Calu3 (cell line): Measurements from ENCODE around the gene GPR89A. TPM values are rescaled to one million over a fixed set of nuclear protein-coding genes. Genes with fewer than 3 reads are reported as not detected.
"Not testable (repeated sequence)": the region's sequence is repeated elsewhere in the genome, so short reads cannot be mapped to it uniquely, and the experiment has no call there.

Experiments
- BruUV-seq: library from RNA; stranded (reverse); fragments of 400-500 nt; replicated peaks from 2 replicates; lab custom pipeline; 2021; lab: Mats Ljungman, UMichigan
- CTCF ChIA-PET: fragments of 300-600 bp; sonication (Branson Sonifier 250); formaldehyde crosslinking; loops from one replicate; lab custom pipeline; 2022; ENCODE audit warnings: antibody characterized with exemption; lab: Charles Lee
- DNase-seq: peaks from one replicate; pipeline ENCODE4 v3.0.0; 2022
- H3K27ac Mint-ChIP-seq: one replicate; pipeline ENCODE4 v1.8.0; 2022; ENCODE audit warnings: mixed read lengths; ENCODE audit not compliant: unreplicated experiment
- H3K27me3 Mint-ChIP-seq: one replicate; pipeline ENCODE4 v1.8.0; 2022; ENCODE audit warnings: mixed read lengths; ENCODE audit not compliant: unreplicated experiment
- H3K36me3 Mint-ChIP-seq: one replicate; pipeline ENCODE4 v1.8.0; 2022; ENCODE audit warnings: mild to moderate bottlenecking, moderate library complexity, mixed read lengths; ENCODE audit not compliant: insufficient read depth, unreplicated experiment
- H3K4me1 Mint-ChIP-seq: one replicate; pipeline ENCODE4 v1.8.0; 2022; ENCODE audit warnings: mild to moderate bottlenecking, low read depth, mixed read lengths; ENCODE audit not compliant: unreplicated experiment
- H3K4me3 Mint-ChIP-seq: one replicate; pipeline ENCODE4 v1.8.0; 2022; ENCODE audit warnings: mild to moderate bottlenecking, low read depth, moderate library complexity, mixed read lengths; ENCODE audit not compliant: unreplicated experiment
- H3K9me3 Mint-ChIP-seq: one replicate; pipeline ENCODE4 v1.8.0; 2022; ENCODE audit warnings: low read depth, mixed read lengths; ENCODE audit not compliant: unreplicated experiment
- intact Hi-C: fragments of 100-400 bp; cut with micrococcal nuclease; formaldehyde crosslinking; loops from one replicate; pipeline ENCODE4 v1.10.0; 2022; ENCODE audit not compliant: unreplicated experiment
- total RNA-seq: library from RNA; stranded (reverse); gene quantifications from 2 replicates; pipeline ENCODE4 v1.2.3, GENCODE V29; 2022

The GPR89A gene
- total RNA-seq, 1 experiment from 2014 or later: 37.6 TPM

DNA sequence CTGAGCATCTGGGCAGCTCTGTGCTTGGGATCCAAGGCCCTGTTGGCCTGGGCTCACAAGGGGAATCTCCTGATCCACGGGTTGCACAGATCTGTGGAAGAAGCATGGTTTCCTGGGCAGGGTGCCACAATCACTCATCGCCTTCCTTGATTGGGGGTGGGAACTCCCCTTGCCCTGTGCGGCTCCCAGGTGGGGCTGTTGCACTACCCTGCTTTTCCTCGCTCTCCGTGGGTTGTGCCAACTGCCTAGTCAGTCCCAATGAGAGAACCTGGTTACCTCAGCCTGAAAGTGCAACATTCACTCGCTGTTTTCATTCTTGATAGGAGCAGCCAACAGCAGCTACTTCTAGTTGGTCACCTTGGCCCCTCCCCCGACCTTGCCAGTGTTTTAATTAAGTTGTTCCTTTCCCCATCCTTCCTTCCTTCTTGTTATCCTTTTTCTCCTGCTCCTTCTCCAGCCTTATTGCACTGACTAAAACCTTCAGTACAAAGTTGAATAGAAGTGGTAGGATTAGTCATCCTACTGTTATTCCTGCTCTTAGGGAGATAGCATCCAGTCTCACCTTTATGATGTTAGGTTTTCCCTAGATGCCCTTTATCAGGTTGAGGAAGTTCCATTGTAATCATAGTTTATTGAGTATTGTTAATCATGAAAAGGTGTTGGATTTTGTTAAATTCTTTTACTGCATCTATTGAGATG is 48.6 kb downstream of the GPR89A start:
- H3K27me3 Mint-ChIP-seq, H3K4me1 Mint-ChIP-seq, CTCF ChIA-PET, BruUV-seq, H3K36me3 Mint-ChIP-seq, H3K9me3 Mint-ChIP-seq, DNase-seq, intact Hi-C loops, H3K4me3 Mint-ChIP-seq, H3K27ac Mint-ChIP-seq: not testable (repeated sequence)

DNA sequence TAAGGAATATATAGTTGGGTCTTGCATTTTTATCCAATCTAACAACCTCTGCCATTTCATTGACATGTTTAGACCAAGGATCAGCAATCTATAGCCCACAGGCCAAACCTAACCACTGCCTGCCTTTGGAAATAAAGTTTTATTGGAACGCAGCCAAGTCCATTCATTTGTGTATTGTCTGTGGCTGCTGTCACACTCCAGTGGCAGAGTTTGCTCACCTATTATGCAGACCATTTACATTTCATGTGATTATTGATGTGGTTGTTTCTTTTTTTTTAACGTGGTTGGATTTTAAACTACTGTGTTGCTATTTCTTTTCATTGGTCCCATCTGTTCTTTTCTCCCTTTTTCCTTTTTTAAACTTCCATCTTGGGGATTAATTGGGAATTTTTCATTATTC is 54.7 kb downstream of the GPR89A start:
- H3K9me3 Mint-ChIP-seq, intact Hi-C loops, DNase-seq, H3K27me3 Mint-ChIP-seq, BruUV-seq, H3K4me1 Mint-ChIP-seq, H3K36me3 Mint-ChIP-seq, H3K4me3 Mint-ChIP-seq, H3K27ac Mint-ChIP-seq, CTCF ChIA-PET: not testable (repeated sequence)

DNA sequence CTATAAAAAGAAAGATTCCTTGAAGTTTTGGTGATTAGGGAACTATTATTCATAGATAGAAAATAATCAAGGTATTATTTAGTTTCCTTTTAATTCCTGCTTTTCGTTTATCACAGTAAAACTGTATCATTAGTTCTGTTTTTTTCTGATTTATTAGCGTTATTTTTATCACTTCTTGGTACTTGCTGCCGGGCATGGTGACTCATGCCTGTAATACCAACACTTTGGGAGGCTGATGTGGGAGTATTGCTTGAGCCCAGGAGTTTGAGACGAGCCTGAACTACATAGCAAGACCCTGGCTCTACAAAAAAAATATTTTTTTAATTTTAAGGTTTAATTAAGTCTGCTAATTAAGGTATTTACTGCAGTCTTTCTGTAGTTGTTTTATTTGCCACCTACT is 57.2 kb downstream of the GPR89A start:
- CTCF ChIA-PET, intact Hi-C loops, H3K9me3 Mint-ChIP-seq, BruUV-seq, H3K27ac Mint-ChIP-seq, H3K36me3 Mint-ChIP-seq, H3K4me3 Mint-ChIP-seq, H3K4me1 Mint-ChIP-seq, DNase-seq, H3K27me3 Mint-ChIP-seq: not testable (repeated sequence)

DNA sequence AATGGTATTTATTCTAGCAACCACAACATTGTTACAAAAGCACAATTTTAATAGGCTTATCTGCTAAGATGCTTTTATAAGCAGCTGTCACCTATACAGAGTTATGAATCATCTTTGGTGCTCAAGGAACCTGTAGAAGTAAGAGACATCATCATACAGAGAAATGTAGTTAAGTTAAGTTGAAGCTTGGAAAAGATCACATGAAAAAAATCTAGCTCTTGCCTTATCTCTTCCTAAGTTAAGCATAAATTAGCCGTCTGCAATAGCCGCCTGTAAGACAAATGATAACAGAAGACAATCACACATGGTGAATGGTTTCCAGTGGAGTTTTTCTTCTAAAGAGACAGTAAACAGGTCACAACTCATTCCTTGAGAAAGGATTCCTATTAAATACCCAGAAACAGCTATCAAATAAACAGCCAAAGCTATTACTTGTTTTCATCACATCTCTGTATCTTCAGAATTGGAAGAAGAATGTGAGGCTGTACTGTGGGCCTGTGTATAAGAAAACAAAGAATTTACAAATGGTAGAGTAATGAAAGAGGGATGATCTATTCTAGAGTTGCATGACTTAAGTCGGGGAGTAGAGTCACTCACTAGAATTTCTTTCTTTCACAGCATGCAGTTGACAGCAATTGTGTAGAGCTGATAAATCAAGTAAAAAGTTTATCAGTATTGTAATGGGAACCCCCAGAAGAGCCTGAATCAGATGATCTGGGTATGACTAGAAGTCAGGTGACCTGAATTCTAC is 63.4 kb downstream of the GPR89A start:
- CTCF ChIA-PET, BruUV-seq: not testable (repeated sequence)

DNA sequence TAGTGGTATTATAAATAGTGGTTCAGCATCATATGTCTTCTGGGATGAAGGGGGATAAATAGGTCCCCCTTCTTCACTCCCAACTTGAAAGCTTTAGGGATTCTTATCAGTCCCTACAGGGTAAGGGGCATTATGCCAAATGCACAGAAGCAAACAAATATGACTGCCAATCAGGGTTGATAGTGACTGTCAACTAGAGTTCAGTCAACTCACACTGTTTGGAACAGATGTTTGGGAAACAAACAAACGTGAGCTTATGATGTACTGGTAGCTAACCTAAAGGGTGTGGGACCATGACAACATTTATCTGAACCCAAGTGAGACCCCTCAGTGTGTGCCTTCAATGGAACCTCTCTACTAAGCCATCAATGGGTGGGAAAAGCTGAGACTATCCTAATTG is 65.4 kb downstream of the GPR89A start:
- BruUV-seq, intact Hi-C loops, H3K4me1 Mint-ChIP-seq, H3K27me3 Mint-ChIP-seq, CTCF ChIA-PET, DNase-seq, H3K9me3 Mint-ChIP-seq, H3K27ac Mint-ChIP-seq, H3K4me3 Mint-ChIP-seq, H3K36me3 Mint-ChIP-seq: not testable (repeated sequence)

More for the DNA sequence above, 63.4 kb downstream of the GPR89A start:
- DNase-seq, H3K27me3 Mint-ChIP-seq, H3K9me3 Mint-ChIP-seq, H3K27ac Mint-ChIP-seq, H3K4me3 Mint-ChIP-seq, H3K36me3 Mint-ChIP-seq, H3K4me1 Mint-ChIP-seq, intact Hi-C loops: not testable (repeated sequence)

GRCh38 chr1:145684858-145685257 is 77.1 kb downstream of the GPR89A start:
- H3K9me3 Mint-ChIP-seq, intact Hi-C loops, H3K4me3 Mint-ChIP-seq, CTCF ChIA-PET, H3K4me1 Mint-ChIP-seq, H3K36me3 Mint-ChIP-seq, H3K27me3 Mint-ChIP-seq, H3K27ac Mint-ChIP-seq, DNase-seq, BruUV-seq: not testable (repeated sequence)

GRCh38 chr1:145686078-145686477 is 78.3 kb downstream of the GPR89A start:
- H3K4me3 Mint-ChIP-seq, CTCF ChIA-PET, BruUV-seq, H3K27ac Mint-ChIP-seq, H3K27me3 Mint-ChIP-seq, intact Hi-C loops, DNase-seq, H3K9me3 Mint-ChIP-seq, H3K36me3 Mint-ChIP-seq: not testable (repeated sequence)
- peaks cover 14% of the 10 kb centered on the region for H3K4me1 Mint-ChIP-seq
